CD4-positive, alpha-beta T cell (primary cell): Measurements from ENCODE around the gene SPTBN1. TPM values are rescaled to one million over a fixed set of nuclear protein-coding genes. Genes with fewer than 3 reads are reported as not detected.

Source experiments
- ATAC-seq: fragments of 200-7000 bp; cut with Tn5 transposase; one replicate; pipeline ENCODE4 v1.10.0; 2022; ENCODE audit warnings: mild to moderate bottlenecking; ENCODE audit not compliant: poor library complexity
- CTCF ChIA-PET: fragments of 350-600 bp; sonication (Branson Sonifier 250); formaldehyde crosslinking; loops from one replicate; lab custom pipeline; 2021; ENCODE audit warnings: antibody characterized with exemption, inconsistent platforms; lab: Charles Lee
- POLR2A ChIA-PET: fragments of 350-600 bp; sonication (Branson Sonifier 250); formaldehyde crosslinking; loops from one replicate; lab custom pipeline; 2021; ENCODE audit warnings: antibody characterized with exemption, inconsistent platforms; lab: Charles Lee
- DNase-seq, 14 experiments: peaks; one replicate each; pipeline ENCODE4 v3.0.0-alpha.2; 2013 to 2020; ENCODE audit warnings: mixed read lengths in 2 of 14
- H3K27ac ChIP-seq, 2 donors: one replicate each; pipeline versions ENCODE4 v1.5.1 to v1.7.0; 2013; ENCODE audit warnings: low read length in 2 of 2, low read depth in 1 of 2, mild to moderate bottlenecking in 1 of 2
- H3K27me3 ChIP-seq, 2 experiments: 1 replicate in 1 of 2; 2 replicates in 1 of 2; pipeline versions ENCODE4 v1.6.1 to v1.7.0; 2013; ENCODE audit warnings: low read length in 2 of 2, control low read depth in 1 of 2, mild to moderate bottlenecking in 1 of 2, moderate library complexity in 1 of 2; ENCODE audit not compliant: insufficient read depth in 2 of 2, control insufficient read depth in 1 of 2
- H3K36me3 ChIP-seq: one replicate; pipeline ENCODE4 v1.6.1; 2013; ENCODE audit warnings: low read length, control low read depth; ENCODE audit not compliant: insufficient read depth
- H3K4me1 ChIP-seq: one replicate; pipeline ENCODE4 v1.6.1; 2013; ENCODE audit warnings: low read length, control low read depth; ENCODE audit not compliant: insufficient read depth
- H3K4me3 ChIP-seq: one replicate; pipeline ENCODE4 v1.5.1; 2013; ENCODE audit warnings: mild to moderate bottlenecking, low read length, moderate library complexity
- H3K9me3 ChIP-seq, 2 experiments: 1 replicate in 1 of 2; 2 replicates in 1 of 2; pipeline versions ENCODE4 v1.6.1 to v1.7.0; 2013; ENCODE audit warnings: low read length in 2 of 2, mild to moderate bottlenecking in 2 of 2, control low read depth in 1 of 2, moderate library complexity in 1 of 2; ENCODE audit not compliant: control insufficient read depth in 1 of 2, insufficient read depth in 1 of 2
- H3K27ac Mint-ChIP-seq: one replicate; pipeline ENCODE4 v1.8.0; 2020; ENCODE audit warnings: mixed read lengths
- H3K27me3 Mint-ChIP-seq: one replicate; pipeline ENCODE4 v1.8.0; 2021; ENCODE audit warnings: mixed read lengths
- H3K36me3 Mint-ChIP-seq: one replicate; pipeline ENCODE4 v1.8.0; 2021; ENCODE audit warnings: low read depth, mixed read lengths
- H3K4me1 Mint-ChIP-seq: one replicate; pipeline ENCODE4 v1.8.0; 2021; ENCODE audit warnings: low read depth, mixed read lengths
- H3K4me3 Mint-ChIP-seq: one replicate; pipeline ENCODE4 v1.8.0; 2020; ENCODE audit warnings: mild to moderate bottlenecking, mixed read lengths
- H3K9me3 Mint-ChIP-seq: one replicate; pipeline ENCODE4 v1.8.0; 2020; ENCODE audit warnings: mixed read lengths
- intact Hi-C, 2 experiments: fragments of 100-400 bp; cut with DNase I in 1 of 2; cut with micrococcal nuclease in 1 of 2; formaldehyde crosslinking; loops; one replicate each; pipeline versions ENCODE4 v1.15.1 to v1.9.0; 2023 to 2025; cut with DNase I, micrococcal nuclease
- total RNA-seq, 174 experiments: library from RNA in 2 of 174; stranded (reverse) in 2 of 174; gene quantifications; one replicate each; pipeline ENCODE4 v1.2.3 and lab custom pipeline; 2021 to 2026
- TF ChIP-seq, protein P1 (sequence below): fragments of 200-600 bp; IDR thresholded peaks from one replicate; pipeline ENCODE4 v1.8.0; 2022; ENCODE audit warnings: antibody characterized with exemption, mild to moderate bottlenecking

The SPTBN1 gene
- total RNA-seq, 2 experiments from 2014 or later = 156 to 166 TPM

DNA sequence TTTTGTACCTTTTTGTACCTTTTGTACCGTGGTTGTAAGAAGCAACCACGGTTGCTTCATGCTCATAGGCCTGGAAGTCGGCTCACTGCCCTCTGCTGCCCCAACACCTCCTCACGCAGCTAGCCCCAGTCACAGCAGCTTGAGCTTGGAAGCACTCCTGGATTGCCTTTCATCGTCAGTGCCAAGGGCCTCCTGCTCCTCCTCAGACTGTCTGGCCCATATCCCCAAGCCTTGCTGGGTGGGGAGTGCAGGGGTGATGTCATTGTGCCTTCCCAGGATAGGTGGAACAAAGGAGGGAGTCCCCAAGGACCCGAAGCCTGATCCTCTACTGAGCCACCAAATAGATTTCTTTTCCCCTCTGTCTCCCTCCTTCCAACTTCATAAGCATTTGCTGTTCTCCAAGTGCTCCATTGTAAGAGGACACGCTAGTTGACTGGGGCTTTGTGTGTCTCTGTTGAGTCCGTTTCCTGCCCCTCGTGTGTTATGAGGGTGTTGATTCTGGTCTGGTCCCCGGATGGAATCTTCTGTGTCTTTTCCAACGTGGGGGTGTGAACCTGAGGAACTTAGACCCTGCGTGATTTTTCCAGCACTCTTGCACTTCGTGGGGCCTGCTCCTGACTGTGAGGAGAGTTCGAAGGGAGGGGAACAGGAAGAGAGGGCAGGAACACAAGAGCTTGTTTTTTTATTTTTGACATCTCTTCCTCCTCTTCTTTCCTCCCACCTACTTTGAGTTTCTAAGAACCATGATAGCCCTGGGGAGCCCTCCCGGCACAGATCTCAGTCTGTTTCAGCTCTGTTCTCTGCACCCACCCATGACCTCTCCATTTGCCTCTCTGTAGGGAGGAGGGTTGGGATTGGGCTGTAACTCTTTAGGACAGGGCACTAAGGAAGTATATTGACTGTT, 140.1 kb downstream of the SPTBN1 start:
- no peaks in the 10 kb centered on the region for H3K9me3 ChIP-seq
- Mint-ChIP-seq H3K36me3 (peaks cover 67% of the 10 kb centered on the region), H3K4me1 (peaks cover 98% of the 10 kb centered on the region), H3K27me3 (no peaks in the 10 kb centered on the region), H3K27ac (peak overlapping the region; percentile 96), H3K4me3 (peak overlapping the region; percentile 87), H3K9me3 (no peaks in the 10 kb centered on the region)
- peaks cover 24% of the 10 kb centered on the region for H3K36me3 ChIP-seq
- ChIA-PET POLR2A (interaction anchor here (0.9 to 4.9 kb wide), 8 partner anchors 8 to 38 kb away, joined by 4 to 39 read pairs (median 4); no protein-coding TSS in a partner anchor), CTCF (interaction anchor here (0.9 to 1.7 kb wide), 6 partner anchors 8 to 38 kb away, joined by 3 to 8 read pairs (median 3); no protein-coding TSS in a partner anchor)
- TF ChIP-seq, protein P1, sequence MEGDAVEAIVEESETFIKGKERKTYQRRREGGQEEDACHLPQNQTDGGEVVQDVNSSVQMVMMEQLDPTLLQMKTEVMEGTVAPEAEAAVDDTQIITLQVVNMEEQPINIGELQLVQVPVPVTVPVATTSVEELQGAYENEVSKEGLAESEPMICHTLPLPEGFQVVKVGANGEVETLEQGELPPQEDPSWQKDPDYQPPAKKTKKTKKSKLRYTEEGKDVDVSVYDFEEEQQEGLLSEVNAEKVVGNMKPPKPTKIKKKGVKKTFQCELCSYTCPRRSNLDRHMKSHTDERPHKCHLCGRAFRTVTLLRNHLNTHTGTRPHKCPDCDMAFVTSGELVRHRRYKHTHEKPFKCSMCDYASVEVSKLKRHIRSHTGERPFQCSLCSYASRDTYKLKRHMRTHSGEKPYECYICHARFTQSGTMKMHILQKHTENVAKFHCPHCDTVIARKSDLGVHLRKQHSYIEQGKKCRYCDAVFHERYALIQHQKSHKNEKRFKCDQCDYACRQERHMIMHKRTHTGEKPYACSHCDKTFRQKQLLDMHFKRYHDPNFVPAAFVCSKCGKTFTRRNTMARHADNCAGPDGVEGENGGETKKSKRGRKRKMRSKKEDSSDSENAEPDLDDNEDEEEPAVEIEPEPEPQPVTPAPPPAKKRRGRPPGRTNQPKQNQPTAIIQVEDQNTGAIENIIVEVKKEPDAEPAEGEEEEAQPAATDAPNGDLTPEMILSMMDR = no peak
- H3K4me3 ChIP-seq = peak overlapping the region; percentile 33
- intact Hi-C loops = loop anchor here (1.0 to 10.0 kb wide), 3 partner anchors 36 to 601 kb away; no protein-coding TSS in a partner anchor
- ATAC-seq (peak; percentile 26), DNase-seq (peak in 4 of 14 experiments; percentile 6 to 46 (median 40))
- H3K27me3 ChIP-seq = no peaks in the 10 kb centered on the region
- H3K4me1 ChIP-seq = peaks cover 82% of the 10 kb centered on the region
- H3K27ac ChIP-seq = peak overlapping the region; percentile 64 to 69

DNA sequence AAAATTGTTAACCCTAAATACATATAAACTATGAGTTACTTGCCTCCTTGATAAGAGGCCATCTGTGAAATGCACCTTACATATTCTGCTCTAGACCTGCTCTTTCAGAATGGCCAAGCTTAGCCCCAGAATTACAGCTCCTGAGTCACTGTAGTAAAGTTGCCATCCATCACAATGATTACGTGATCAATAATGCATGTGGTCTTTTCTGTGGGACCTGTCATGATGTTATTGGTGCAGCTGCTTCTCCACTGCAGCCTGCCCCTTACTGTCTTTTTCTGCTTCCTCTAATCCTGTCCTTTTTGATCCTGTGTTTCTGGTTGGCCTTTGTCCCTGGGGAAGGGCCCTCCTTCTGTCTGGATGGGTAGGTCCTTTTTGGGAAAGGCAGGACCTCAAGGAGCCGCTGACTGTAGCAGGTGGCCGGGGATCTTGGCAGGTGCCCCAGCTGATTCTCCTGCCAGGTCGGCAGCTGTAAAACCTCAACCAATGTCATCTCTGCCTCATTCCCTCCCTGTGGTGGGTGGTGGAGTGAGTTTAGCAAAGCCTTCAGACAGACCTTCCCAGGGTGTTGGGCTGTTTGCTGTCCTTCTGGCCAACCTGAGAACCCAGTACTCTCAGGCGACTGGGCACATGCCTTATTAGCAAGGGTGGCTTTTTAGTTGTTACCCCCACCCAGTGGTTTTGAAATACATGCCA, 141.2 kb downstream of the SPTBN1 start:
- POLR2A ChIA-PET = interaction anchor here (0.6 to 4.9 kb wide), 8 partner anchors 8 to 38 kb away, joined by 3 to 39 read pairs (median 4); no protein-coding TSS in a partner anchor
- CTCF ChIA-PET = interaction anchor here (0.7 to 1.7 kb wide), 7 partner anchors 9 to 77 kb away, joined by 3 to 8 read pairs (median 5); no protein-coding TSS in a partner anchor
- Mint-ChIP-seq H3K27ac (peak overlapping the region; percentile 96), H3K9me3 (no peaks in the 10 kb centered on the region), H3K4me1 (peaks cover 98% of the 10 kb centered on the region), H3K27me3 (no peaks in the 10 kb centered on the region), H3K36me3 (peaks cover 77% of the 10 kb centered on the region), H3K4me3 (peak overlapping the region; percentile 87)
- Histone ChIP-seq H3K4me1 (peaks cover 84% of the 10 kb centered on the region), H3K9me3 (no peaks in the 10 kb centered on the region), H3K27me3 (no peaks in the 10 kb centered on the region), H3K27ac (peak overlapping the region; percentile 49 to 69), H3K4me3 (peak overlapping the region; percentile 13), H3K36me3 (peaks cover 24% of the 10 kb centered on the region)
- TF ChIP-seq, protein P1 = no peak
- intact Hi-C loops = loop anchor here (1.0 to 10.0 kb wide), 3 partner anchors 8 to 602 kb away; no protein-coding TSS in a partner anchor
- DNase-seq (peak in 4 of 14 experiments; percentile 4 to 54 (median 46)), ATAC-seq (peak; percentile 27)
